ENCODE data around the gene CAMK2D. TPM values are rescaled to one million over a fixed set of nuclear protein-coding genes. Genes with fewer than 3 reads are reported as not detected.

Gene CAMK2D
- total and polyA plus RNA-seq, 2 experiments from 2014 or later: 4.9 to 14.6 TPM

- TF ChIP-seq ZNF462 (CRISPR knock-in tag; IDR thresholded peaks at IDR 0.05): no peak
- no peak for TF ChIP-seq CTCF (conservative IDR thresholded peaks at IDR 0.05; ENCODE audit: low read depth in 2 of 2)
These were observed 159.9 kb downstream of the CAMK2D start (continued) for GRCh38 chr4:113601636-113602035.

GRCh38 chr4:113596396-113596795 is 165.1 kb downstream of the CAMK2D start:
- Histone ChIP-seq H3F3A (replicated peaks; ENCODE audit: low read depth) (no peaks in the 10 kb centered on the region), H3K27me3 (ENCODE audit: insufficient read depth) (no peaks in the 10 kb centered on the region)
- ATAC-seq: no peak
- TF ChIP-seq ETS1 (IDR thresholded peaks at IDR 0.05) (no peak), STAT1 (IDR thresholded peaks at IDR 0.05; ENCODE audit: unreplicated experiment) (no peak), ZNF114 (CRISPR knock-in tag; IDR thresholded peaks at IDR 0.05) (no peak), EZH2 (IDR thresholded peaks at IDR 0.05; ENCODE audit: low read depth, unreplicated experiment) (no peak), ZNF331 (CRISPR knock-in tag; IDR thresholded peaks at IDR 0.05; ENCODE audit: low read depth) (no peak), NANOG (IDR thresholded peaks at IDR 0.05; ENCODE audit: borderline replicate concordance) (no peak), JUNB (IDR thresholded peaks at IDR 0.05; ENCODE audit: unreplicated experiment) (no peak), CTCF (conservative IDR thresholded peaks at IDR 0.05; ENCODE audit: low read depth in 2 of 2) (no peak), EZH2phosphoT487 (IDR thresholded peaks at IDR 0.05; ENCODE audit: unreplicated experiment) (no peak)

More at GRCh38 chr4:113596396-113596795, 165.1 kb downstream of the CAMK2D start:
- no peak overlapping the region for H3K4me3 ChIP-seq
- H3K27ac ChIP-seq (ENCODE audit: low read depth): no peak overlapping the region
- no peaks in the 10 kb centered on the region for H3K36me3 ChIP-seq (ENCODE audit: insufficient read depth)
- H4K20me1 ChIP-seq (replicated peaks; ENCODE audit: insufficient read depth): no peaks in the 10 kb centered on the region
- no peaks in the 10 kb centered on the region; the same call in 1 of the 2 replicates for H3K9me2 ChIP-seq (ENCODE audit: insufficient read depth)
- no peak overlapping the region for H2AFZ ChIP-seq
- Mint-ChIP-seq H3K4me1 (no peaks in the 10 kb centered on the region), H3K9me3 (no peaks in the 10 kb centered on the region), H3K27me3 (ENCODE audit: insufficient read depth, low read depth, poor library complexity) (no peaks in the 10 kb centered on the region), H3K27ac (no peak overlapping the region), H3K4me3 (no peak overlapping the region), H3K36me3 (ENCODE audit: low read depth) (no peaks in the 10 kb centered on the region)
- no peaks in the 10 kb centered on the region for H3K79me2 ChIP-seq (replicated peaks; ENCODE audit: insufficient read depth)
- DNase-seq (ENCODE audit: low spot score): no peak
- H3K4me2 ChIP-seq: no peak overlapping the region
- no peaks in the 10 kb centered on the region for H3K4me1 ChIP-seq (ENCODE audit: insufficient read depth)
